Measurements from ENCODE around the gene PPARA. TPM values are rescaled to one million over a fixed set of nuclear protein-coding genes. Genes with fewer than 3 reads are reported as not detected.
A peak's percentile ranks its signal among the peaks of the same experiment; 100 is the strongest.

Gene PPARA
- total RNA-seq, 1 donor from 2014 or later, result 9.3 TPM

- no peak for TF ChIP-seq CTCF (IDR thresholded peaks at IDR 0.05; ENCODE audit: insufficient read depth, low read length, poor library complexity, severe bottlenecking)
- DNase-seq (ENCODE audit: low read depth), result no peak
- H3K27me3 ChIP-seq (ENCODE audit: control insufficient read depth, insufficient read depth, low read length), result no peaks in the 10 kb centered on the region
- peaks cover 3% of the 10 kb centered on the region for H3K36me3 ChIP-seq (ENCODE audit: control insufficient read depth, insufficient read depth, low read length)
- H3K4me3 ChIP-seq (ENCODE audit: low read depth, low read length), result no peak overlapping the region
These were observed 34.4 kb upstream of the PPARA start for GRCh38 chr22:46115755-46116490.

GRCh38 chr22:46116491-46116958, 33.8 kb upstream of the PPARA start:
- peak; percentile 94 for TF ChIP-seq CTCF (IDR thresholded peaks at IDR 0.05; ENCODE audit: insufficient read depth, low read length, poor library complexity, severe bottlenecking)
- Histone ChIP-seq H3K4me3 (ENCODE audit: low read depth, low read length) (no peak overlapping the region), H3K36me3 (ENCODE audit: control insufficient read depth, insufficient read depth, low read length) (peaks cover 3% of the 10 kb centered on the region), H3K27me3 (ENCODE audit: control insufficient read depth, insufficient read depth, low read length) (no peaks in the 10 kb centered on the region)
- no peak for DNase-seq (ENCODE audit: low read depth)

GRCh38 chr22:46117206-46118199, 32.8 kb upstream of the PPARA start:
- TF ChIP-seq CTCF (IDR thresholded peaks at IDR 0.05; ENCODE audit: insufficient read depth, low read length, poor library complexity, severe bottlenecking), result no peak
- no peak for DNase-seq (ENCODE audit: low read depth)
- Histone ChIP-seq H3K27me3 (ENCODE audit: control insufficient read depth, insufficient read depth, low read length) (no peaks in the 10 kb centered on the region), H3K4me3 (ENCODE audit: low read depth, low read length) (no peak overlapping the region), H3K36me3 (ENCODE audit: control insufficient read depth, insufficient read depth, low read length) (peaks cover 2% of the 10 kb centered on the region)

- no peak for DNase-seq (ENCODE audit: low read depth)
- TF ChIP-seq CTCF (IDR thresholded peaks at IDR 0.05; ENCODE audit: insufficient read depth, low read length, poor library complexity, severe bottlenecking), result no peak
- Histone ChIP-seq H3K4me3 (ENCODE audit: low read depth, low read length) (no peak overlapping the region), H3K27me3 (ENCODE audit: control insufficient read depth, insufficient read depth, low read length) (no peaks in the 10 kb centered on the region), H3K36me3 (ENCODE audit: control insufficient read depth, insufficient read depth, low read length) (no peaks in the 10 kb centered on the region)
These were observed 31.1 kb upstream of the PPARA start for GRCh38 chr22:46119093-46119728.

GRCh38 chr22:46119729-46120419, 30.5 kb upstream of the PPARA start:
- TF ChIP-seq CTCF (IDR thresholded peaks at IDR 0.05; ENCODE audit: insufficient read depth, low read length, poor library complexity, severe bottlenecking), result no peak

More at GRCh38 chr22:46119729-46120419, 30.5 kb upstream of the PPARA start:
- Histone ChIP-seq H3K4me3 (ENCODE audit: low read depth, low read length) (no peak overlapping the region), H3K36me3 (ENCODE audit: control insufficient read depth, insufficient read depth, low read length) (no peaks in the 10 kb centered on the region), H3K27me3 (ENCODE audit: control insufficient read depth, insufficient read depth, low read length) (no peaks in the 10 kb centered on the region)
- DNase-seq (ENCODE audit: low read depth), result no peak

All from kidney epithelial cell (primary cell).